Measurements from ENCODE around the gene ARHGAP24.

Gene ARHGAP24

DNA sequence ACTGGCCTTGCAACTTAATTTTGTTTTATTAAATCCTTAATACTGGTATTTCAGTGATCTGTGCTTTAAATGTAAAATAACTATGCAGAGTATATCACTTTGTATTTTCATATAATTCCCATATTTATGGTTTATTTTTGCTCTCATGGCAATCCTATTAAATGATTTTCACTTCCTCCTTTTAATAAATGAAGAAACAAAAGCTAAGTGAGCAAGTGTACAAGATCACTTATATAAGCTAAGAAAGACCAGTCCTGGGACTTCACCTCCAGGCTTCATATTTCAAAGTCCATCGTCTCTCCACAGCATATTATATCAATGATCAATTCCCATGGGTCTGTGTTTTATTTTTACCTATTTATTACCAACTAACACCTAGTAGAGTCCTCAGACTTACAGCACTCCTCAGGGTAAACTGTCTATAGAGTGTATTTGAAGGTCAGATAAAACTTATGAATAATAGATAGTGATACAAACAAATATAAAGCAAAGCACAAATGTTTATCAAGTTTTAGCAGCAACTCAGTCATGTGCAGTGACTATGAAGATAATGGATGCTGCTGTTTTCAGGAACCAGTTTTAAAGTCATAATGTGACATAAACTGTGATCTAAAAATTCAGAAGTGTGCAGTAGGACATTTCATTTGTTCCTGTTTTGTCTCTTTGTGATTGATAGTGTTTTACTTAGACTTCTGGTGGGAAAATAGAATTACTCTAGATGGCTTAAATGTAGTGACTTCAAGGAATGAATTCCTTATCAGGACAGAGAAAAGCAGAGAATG is 56.8 kb downstream of the ARHGAP24 start:
- TF ChIP-seq TCF12 (IDR thresholded peaks at IDR 0.05; ENCODE audit: low read depth), result no peak

GRCh38 chr4:85534120-85534519 is 59.2 kb downstream of the ARHGAP24 start:
- TF ChIP-seq, protein P1, sequence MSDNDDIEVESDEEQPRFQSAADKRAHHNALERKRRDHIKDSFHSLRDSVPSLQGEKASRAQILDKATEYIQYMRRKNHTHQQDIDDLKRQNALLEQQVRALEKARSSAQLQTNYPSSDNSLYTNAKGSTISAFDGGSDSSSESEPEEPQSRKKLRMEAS (IDR thresholded peaks at IDR 0.05), result no peak
- no peak for TF ChIP-seq ZBTB7A (IDR thresholded peaks at IDR 0.05; ENCODE audit: low read depth)
- TF ChIP-seq REST (IDR thresholded peaks at IDR 0.05; ENCODE audit: low read depth), result no peak
- no peak for TF ChIP-seq TCF12 (IDR thresholded peaks at IDR 0.05; ENCODE audit: low read depth)
- TF ChIP-seq CEBPB (IDR thresholded peaks at IDR 0.05), result no peak
- no peak for TF ChIP-seq YY1 (IDR thresholded peaks at IDR 0.05; ENCODE audit: low read depth)
- no peak for TF ChIP-seq CREB1 (IDR thresholded peaks at IDR 0.05; ENCODE audit: low read depth)

- TF ChIP-seq TAF1 (IDR thresholded peaks at IDR 0.05; ENCODE audit: low read depth), result no peak
- TF ChIP-seq REST (IDR thresholded peaks at IDR 0.05; ENCODE audit: low read depth), result no peak
- no peak for TF ChIP-seq RAD21 (IDR thresholded peaks at IDR 0.05; ENCODE audit: low read depth)
- no peak for TF ChIP-seq USF1 (IDR thresholded peaks at IDR 0.05)
- TF ChIP-seq, protein P1 (IDR thresholded peaks at IDR 0.05), result no peak
- TF ChIP-seq NFIC (IDR thresholded peaks at IDR 0.05), result no peak
- TF ChIP-seq FOXM1 (IDR thresholded peaks at IDR 0.05; ENCODE audit: borderline replicate concordance, low read depth), result no peak
- no peak for TF ChIP-seq TCF12 (IDR thresholded peaks at IDR 0.05; ENCODE audit: low read depth)
- no peak for TF ChIP-seq EP300 (IDR thresholded peaks at IDR 0.05; ENCODE audit: borderline replicate concordance)
- no peak for TF ChIP-seq YY1 (IDR thresholded peaks at IDR 0.05; ENCODE audit: low read depth)
- no peak for TF ChIP-seq CEBPB (IDR thresholded peaks at IDR 0.05)
- TF ChIP-seq EGR1 (IDR thresholded peaks at IDR 0.05), result no peak
- TF ChIP-seq CREB1 (IDR thresholded peaks at IDR 0.05; ENCODE audit: low read depth), result no peak
- TF ChIP-seq ZBTB7A (IDR thresholded peaks at IDR 0.05; ENCODE audit: low read depth), result no peak
- TF ChIP-seq TEAD4 (IDR thresholded peaks at IDR 0.05), result no peak
Measured at GRCh38 chr4:85543832-85544231, 68.9 kb downstream of the ARHGAP24 start.

DNA sequence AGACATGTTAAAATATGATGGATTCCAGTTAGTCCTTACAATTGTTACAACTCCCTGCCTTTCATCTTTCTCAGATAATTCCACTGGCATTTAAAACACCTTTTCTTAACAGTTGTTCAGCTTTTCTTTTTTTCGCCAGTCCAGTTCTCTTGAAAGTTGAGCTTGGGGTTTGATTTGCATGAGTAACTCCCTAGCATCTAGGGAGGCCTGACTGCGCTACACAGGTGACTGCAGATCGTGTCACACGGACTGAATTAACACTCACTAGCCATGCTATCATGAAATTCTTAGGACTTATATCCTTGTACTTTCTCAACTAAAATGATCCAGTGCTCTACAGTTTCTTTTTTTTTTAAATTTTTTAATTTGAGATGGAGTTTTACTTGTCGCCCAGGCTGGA is 69.8 kb downstream of the ARHGAP24 start:
- TF ChIP-seq TEAD4 (IDR thresholded peaks at IDR 0.05) (no peak), ZBTB7A (IDR thresholded peaks at IDR 0.05; ENCODE audit: low read depth) (no peak), YY1 (IDR thresholded peaks at IDR 0.05; ENCODE audit: low read depth) (no peak)
- TF ChIP-seq, protein P1 (IDR thresholded peaks at IDR 0.05), result no peak

GRCh38 chr4:85548116-85548515 is 73.2 kb downstream of the ARHGAP24 start:
- TF ChIP-seq REST (IDR thresholded peaks at IDR 0.05; ENCODE audit: low read depth) (no peak), TEAD4 (IDR thresholded peaks at IDR 0.05) (no peak), TAF1 (IDR thresholded peaks at IDR 0.05; ENCODE audit: low read depth) (no peak), EP300 (IDR thresholded peaks at IDR 0.05; ENCODE audit: borderline replicate concordance) (no peak), FOXM1 (IDR thresholded peaks at IDR 0.05; ENCODE audit: borderline replicate concordance, low read depth) (no peak), RAD21 (IDR thresholded peaks at IDR 0.05; ENCODE audit: low read depth) (no peak), USF1 (IDR thresholded peaks at IDR 0.05) (no peak), NFIC (IDR thresholded peaks at IDR 0.05) (no peak), YY1 (IDR thresholded peaks at IDR 0.05; ENCODE audit: low read depth) (no peak), ZBTB7A (IDR thresholded peaks at IDR 0.05; ENCODE audit: low read depth) (no peak), EGR1 (IDR thresholded peaks at IDR 0.05) (no peak)
- TF ChIP-seq, protein P1 (IDR thresholded peaks at IDR 0.05), result no peak
